Uterus (tissue), 2 donors: ENCODE data around the gene ZSCAN22.

Experiments
- POLR2A ChIP-seq, 2 donors: fragments of 450-650 bp; IDR thresholded peaks; one replicate each; pipeline ENCODE4 v1.6.1; 2016; ENCODE audit warnings: antibody characterized with exemption in 2 of 2, mild to moderate bottlenecking in 1 of 2, moderate library complexity in 1 of 2
- TF ChIP-seq, protein P1 (sequence below), 4 experiments: fragments of 200-600 bp in 2 of 4; fragments of 450-650 bp in 2 of 4; sonication (generic) in 2 of 4; IDR thresholded peaks; one replicate each; pipeline ENCODE4 v1.5.1; 2016 to 2019; ENCODE audit warnings: antibody characterized with exemption in 4 of 4, mild to moderate bottlenecking in 2 of 4, moderate library complexity in 1 of 4

DNA sequence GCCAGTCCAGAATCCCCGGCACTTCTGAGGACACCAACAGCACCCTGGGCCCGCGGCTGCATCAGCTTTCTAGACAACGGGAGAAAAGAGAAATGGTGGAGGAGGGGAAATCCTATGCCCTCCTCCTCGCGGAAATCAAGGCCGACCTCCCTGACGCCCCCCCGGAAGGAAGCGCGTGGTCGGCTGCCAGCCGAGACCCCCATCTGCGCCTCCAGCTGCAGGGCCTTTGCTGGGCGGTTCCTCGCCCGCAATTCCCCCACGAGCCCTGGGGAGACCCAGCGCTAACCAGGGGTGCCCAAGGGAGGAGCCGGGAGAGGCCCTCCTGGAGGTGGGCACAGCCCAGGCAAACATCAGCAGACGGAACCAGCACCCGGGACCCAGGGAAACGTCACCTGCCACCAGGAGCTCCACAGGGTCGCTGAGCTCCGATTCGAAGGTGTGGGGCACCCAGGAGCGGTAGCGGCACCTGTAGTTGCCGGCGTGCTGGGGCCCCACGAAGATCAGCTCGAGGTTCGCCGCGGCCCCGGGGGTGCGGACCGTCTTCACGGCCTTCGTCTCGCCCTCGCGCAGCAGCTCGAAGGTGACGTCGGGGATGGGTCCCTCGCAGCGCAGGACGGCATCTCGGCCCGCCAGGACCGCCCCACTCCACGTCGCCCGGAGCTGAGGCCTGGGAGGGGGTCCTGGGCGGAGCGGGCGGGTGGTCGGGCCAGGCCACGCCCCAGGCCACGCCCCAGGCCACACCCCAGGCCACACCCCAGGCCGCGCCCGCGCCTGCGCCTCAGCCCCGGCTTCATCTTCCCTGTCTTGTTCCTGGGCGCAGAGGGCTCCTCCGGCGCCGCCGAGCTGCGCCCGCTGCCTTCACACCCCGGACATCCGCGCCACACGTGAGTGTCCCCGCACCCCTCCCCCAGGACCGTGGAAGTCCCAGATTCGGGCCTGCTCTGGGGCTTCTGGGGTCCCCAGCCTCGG lies 20.5 kb downstream of the ZSCAN22 start:
- TF ChIP-seq, protein P1, sequence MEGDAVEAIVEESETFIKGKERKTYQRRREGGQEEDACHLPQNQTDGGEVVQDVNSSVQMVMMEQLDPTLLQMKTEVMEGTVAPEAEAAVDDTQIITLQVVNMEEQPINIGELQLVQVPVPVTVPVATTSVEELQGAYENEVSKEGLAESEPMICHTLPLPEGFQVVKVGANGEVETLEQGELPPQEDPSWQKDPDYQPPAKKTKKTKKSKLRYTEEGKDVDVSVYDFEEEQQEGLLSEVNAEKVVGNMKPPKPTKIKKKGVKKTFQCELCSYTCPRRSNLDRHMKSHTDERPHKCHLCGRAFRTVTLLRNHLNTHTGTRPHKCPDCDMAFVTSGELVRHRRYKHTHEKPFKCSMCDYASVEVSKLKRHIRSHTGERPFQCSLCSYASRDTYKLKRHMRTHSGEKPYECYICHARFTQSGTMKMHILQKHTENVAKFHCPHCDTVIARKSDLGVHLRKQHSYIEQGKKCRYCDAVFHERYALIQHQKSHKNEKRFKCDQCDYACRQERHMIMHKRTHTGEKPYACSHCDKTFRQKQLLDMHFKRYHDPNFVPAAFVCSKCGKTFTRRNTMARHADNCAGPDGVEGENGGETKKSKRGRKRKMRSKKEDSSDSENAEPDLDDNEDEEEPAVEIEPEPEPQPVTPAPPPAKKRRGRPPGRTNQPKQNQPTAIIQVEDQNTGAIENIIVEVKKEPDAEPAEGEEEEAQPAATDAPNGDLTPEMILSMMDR (IDR thresholded peaks at IDR 0.05): peak in 1 of 4 experiments; percentile 15
- TF ChIP-seq POLR2A (IDR thresholded peaks at IDR 0.05): peak; percentile 16 to 58
